IPS-18a (cell line): ENCODE measurements around the gene NRN1L.
"Not testable (repeated sequence)": the region's sequence is repeated elsewhere in the genome, so short reads cannot be mapped to it uniquely, and the experiment has no call there.

ENCODE experiments used
- H3K27ac ChIP-seq: one replicate; pipeline ENCODE4 v1.5.1; 2013; ENCODE audit warnings: low read length
- H3K27me3 ChIP-seq: one replicate; pipeline ENCODE4 v1.6.1; 2013; ENCODE audit warnings: mild to moderate bottlenecking, low read length; ENCODE audit not compliant: control insufficient read depth, insufficient read depth
- H3K36me3 ChIP-seq: one replicate; pipeline ENCODE4 v1.6.1; 2013; ENCODE audit warnings: low read depth, low read length; ENCODE audit not compliant: control insufficient read depth
- H3K4me1 ChIP-seq: one replicate; pipeline ENCODE4 v1.6.1; 2013; ENCODE audit warnings: low read depth, low read length; ENCODE audit not compliant: control insufficient read depth
- H3K4me3 ChIP-seq: one replicate; pipeline ENCODE4 v1.5.1; 2013; ENCODE audit warnings: low read length
- H3K9ac ChIP-seq: one replicate; pipeline ENCODE4 v1.6.1; 2013; ENCODE audit warnings: mild to moderate bottlenecking, low read length, moderate library complexity
- H3K9me3 ChIP-seq: one replicate; pipeline ENCODE4 v1.6.1; 2013; ENCODE audit warnings: low read depth, low read length; ENCODE audit not compliant: control insufficient read depth

The NRN1L gene

DNA sequence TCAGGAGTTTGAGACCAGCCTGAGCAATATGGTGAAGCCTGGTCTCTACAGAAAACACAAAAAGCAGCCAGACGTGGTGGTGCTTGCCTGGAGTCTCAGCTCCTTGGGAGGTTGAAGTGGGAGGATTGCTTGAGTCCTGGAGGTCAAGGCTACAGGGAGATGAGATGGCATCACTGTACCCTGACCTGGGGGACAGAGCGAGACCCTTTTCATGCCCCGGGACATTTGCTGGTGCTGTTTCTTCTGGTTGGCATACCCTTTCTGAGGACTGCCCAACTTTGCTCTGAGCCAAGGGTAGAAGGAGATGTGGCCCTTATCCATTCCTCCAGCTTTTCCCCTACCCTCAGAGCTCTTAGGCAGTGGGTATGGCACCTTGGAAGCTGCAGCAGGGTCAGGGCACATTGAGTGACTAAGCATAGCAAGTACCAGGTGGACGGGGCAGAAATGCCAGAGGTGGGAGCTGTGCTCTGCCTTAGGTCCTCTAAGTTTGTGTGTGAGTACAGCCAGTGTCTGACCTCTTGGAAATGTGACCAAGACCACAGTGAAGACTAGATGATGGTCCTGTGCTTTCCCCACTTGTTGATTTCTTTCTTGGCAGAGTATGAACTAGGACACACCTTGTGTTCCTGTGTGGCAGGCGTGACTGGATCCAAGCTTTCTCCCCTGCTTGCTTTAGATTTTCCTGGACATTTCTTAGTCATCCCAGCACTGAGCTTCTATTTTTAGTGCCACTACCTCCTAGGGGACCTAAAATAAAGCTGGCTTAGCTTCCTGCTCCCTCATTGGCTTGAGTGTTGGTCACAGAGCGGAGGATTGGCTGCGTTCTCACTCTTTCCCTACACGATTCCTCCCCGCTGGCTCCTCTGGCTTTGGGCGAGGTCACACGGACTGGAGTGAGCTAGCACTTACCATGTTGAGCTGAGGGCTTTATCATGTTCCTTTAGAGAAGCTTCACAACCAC, 21.8 kb upstream of the NRN1L start:
- no peaks in the 10 kb centered on the region for H3K27me3 ChIP-seq
- no peak overlapping the region for H3K27ac ChIP-seq
- peaks cover 20% of the 10 kb centered on the region for H3K36me3 ChIP-seq
- no peak overlapping the region for H3K9ac ChIP-seq
- H3K4me1 ChIP-seq: peaks cover 6% of the 10 kb centered on the region
- H3K9me3 ChIP-seq: no peaks in the 10 kb centered on the region
- no peak overlapping the region for H3K4me3 ChIP-seq

DNA sequence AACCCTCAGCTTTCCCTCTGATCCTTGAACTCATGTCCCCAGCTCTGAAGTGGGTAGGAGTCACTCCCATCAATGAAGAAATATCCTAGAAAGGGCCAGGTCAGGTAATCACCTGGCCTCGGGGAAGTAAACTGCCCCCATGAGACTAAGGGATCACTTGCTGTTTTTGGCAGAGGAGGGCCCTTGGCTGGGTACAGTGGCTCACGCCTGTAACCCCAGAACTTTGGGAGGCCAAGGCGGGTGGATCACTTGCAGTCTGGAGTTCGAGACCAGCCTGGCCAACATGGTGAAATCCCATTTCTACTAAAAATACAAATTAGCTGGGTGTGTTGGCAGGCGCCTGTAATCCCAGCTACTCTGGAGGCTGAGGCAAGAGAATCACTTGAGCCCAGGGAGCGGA, 20.6 kb upstream of the NRN1L start:
- H3K27ac ChIP-seq: not testable (repeated sequence)
- peaks cover 26% of the 10 kb centered on the region for H3K36me3 ChIP-seq

DNA sequence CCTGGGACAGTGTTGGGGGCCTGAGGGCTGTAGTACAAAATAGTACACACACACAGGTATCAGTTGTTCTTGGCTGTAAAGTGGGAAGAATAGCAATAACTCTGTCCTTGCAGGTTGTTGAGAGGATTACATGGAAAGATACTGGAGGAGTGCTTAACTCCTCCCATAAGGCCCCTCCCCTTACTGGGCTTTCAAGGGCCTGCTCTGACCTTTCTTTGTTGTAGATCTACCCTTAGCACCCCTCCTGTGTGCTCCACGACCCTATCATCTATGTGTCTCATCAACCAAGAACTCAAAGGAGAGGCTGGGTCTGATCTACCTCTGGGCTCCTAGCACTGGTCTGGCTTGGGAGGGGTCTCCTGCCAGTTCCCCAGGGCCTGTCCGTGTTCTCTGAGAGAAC, 20.1 kb upstream of the NRN1L start:
- H3K27ac ChIP-seq: no peak overlapping the region
- no peak overlapping the region for H3K9ac ChIP-seq
- H3K9me3 ChIP-seq: no peaks in the 10 kb centered on the region
- H3K27me3 ChIP-seq: no peaks in the 10 kb centered on the region
- peaks cover 27% of the 10 kb centered on the region for H3K36me3 ChIP-seq
- no peaks in the 10 kb centered on the region for H3K4me1 ChIP-seq
- no peak overlapping the region for H3K4me3 ChIP-seq

More for the DNA sequence above, 20.6 kb upstream of the NRN1L start:
- not testable (repeated sequence) for H3K9me3 ChIP-seq, H3K9ac ChIP-seq, H3K27me3 ChIP-seq, H3K4me1 ChIP-seq, H3K4me3 ChIP-seq

DNA sequence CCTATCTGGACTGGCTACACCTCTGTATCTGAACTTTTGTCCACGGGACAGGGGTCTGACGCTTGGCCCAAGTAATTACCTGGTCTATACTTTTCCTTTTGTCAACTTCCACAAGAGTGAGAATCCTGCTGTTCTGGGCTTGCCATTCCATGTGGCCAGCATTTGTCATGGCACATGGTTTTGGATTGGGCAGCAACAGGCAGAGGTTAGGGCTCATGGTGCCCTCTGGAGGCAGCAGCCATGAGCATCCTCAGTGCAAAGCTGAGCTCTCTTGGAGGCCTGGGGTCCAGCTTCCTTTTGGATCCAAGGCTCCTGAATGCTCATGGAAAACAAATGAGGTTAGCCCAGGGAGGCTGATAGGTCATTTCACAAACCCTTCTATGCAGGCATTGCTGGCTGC, 19.4 kb upstream of the NRN1L start:
- Histone ChIP-seq H3K27ac (no peak overlapping the region), H3K9me3 (no peaks in the 10 kb centered on the region), H3K4me1 (no peaks in the 10 kb centered on the region), H3K27me3 (no peaks in the 10 kb centered on the region), H3K9ac (no peak overlapping the region), H3K4me3 (no peak overlapping the region), H3K36me3 (peaks cover 35% of the 10 kb centered on the region)

DNA sequence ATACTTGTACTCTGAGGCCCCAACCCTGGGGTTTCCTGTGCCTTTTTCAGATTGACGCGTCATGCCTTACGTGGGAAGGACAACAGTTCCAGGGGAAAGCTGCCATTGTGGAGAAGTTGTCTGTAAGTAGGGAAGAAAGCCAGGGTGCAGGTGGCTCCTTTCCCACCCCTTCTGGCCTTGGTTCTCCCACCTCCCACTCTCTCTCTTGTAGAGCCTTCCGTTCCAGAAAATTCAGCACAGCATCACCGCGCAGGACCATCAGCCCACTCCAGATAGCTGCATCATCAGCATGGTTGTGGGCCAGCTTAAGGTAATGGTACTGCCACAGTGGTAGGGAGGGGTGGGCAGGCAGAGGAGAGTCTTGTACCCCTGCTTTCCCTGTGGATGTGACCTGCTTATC, 16.4 kb upstream of the NRN1L start:
- H3K36me3 ChIP-seq: peaks cover 32% of the 10 kb centered on the region
- H3K4me3 ChIP-seq: no peak overlapping the region
- no peaks in the 10 kb centered on the region for H3K27me3 ChIP-seq
- H3K27ac ChIP-seq: no peak overlapping the region
- H3K9me3 ChIP-seq: no peaks in the 10 kb centered on the region
- H3K4me1 ChIP-seq: no peaks in the 10 kb centered on the region
- no peak overlapping the region for H3K9ac ChIP-seq

DNA sequence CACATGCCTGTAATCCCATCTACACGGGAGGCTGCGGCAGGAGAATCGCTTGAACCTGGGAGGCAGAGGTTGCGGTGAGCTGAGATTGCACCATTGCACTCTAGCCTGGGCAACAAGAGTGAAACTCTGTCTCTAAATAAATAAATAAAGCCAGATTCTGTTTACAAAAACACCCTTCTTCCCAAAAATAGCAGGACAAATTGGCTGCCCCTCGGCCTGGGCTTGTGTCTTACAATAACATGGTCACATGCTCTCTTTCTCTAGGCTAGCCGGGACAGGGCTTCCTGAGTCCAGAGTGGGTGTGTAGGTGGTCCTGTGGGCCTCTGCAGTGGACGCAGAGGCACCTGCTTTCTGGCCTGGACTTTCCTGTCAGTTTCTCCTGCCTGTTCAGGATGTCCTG, 15.0 kb upstream of the NRN1L start:
- Histone ChIP-seq H3K36me3 (peaks cover 32% of the 10 kb centered on the region), H3K9ac (no peak overlapping the region), H3K9me3 (no peaks in the 10 kb centered on the region), H3K27ac (no peak overlapping the region), H3K4me3 (no peak overlapping the region), H3K4me1 (peaks cover 4% of the 10 kb centered on the region), H3K27me3 (no peaks in the 10 kb centered on the region)

DNA sequence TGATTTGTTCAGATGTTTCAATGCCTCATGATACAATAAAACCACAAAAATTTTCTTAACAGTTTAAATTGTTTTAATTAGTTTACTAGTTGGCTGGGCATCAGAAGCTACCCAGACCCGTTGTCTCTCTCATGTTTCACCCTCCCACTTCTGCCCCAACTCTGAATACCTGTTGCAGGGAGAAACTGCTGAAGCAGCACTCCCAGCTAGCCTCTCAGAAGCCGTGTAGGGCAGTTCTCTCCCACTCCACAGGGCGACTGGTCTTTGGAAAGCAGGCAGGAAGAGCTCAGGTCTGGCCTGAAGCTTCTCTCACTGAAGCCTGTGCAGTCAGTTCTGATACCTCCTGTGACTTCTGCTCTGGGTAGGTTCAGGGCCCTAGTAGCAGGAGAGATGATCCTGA, 13.4 kb upstream of the NRN1L start:
- no peak overlapping the region for H3K27ac ChIP-seq
- H3K36me3 ChIP-seq: peaks cover 28% of the 10 kb centered on the region
- H3K4me1 ChIP-seq: peaks cover 4% of the 10 kb centered on the region
- no peaks in the 10 kb centered on the region for H3K9me3 ChIP-seq
- no peak overlapping the region for H3K4me3 ChIP-seq
- no peaks in the 10 kb centered on the region for H3K27me3 ChIP-seq
- H3K9ac ChIP-seq: no peak overlapping the region

DNA sequence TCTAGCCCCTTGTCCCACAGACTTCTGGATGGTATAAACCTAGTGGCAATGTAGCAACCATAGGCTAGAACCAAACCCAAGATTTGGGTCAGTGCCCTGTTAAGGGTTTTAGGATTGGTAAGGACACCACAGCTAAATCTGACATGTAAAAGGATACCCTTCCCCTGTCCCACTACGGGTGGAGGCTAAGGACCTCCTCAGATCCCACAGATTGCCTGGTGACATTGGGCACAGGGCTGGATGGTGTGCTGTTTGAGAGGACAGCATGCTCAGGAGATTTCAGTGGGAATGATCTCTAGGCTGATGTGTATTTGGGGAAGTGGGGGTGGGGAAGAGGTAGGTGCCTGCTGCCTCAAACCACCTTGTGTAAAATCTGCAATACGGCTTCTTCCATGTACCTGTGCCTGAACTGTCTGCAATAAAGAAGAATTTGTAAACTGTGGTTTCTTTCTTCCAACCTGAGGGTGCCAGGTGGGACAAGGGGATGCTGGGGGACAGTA, 12.5 kb upstream of the NRN1L start:
- Histone ChIP-seq H3K9ac (peak overlapping the region; percentile 64), H3K36me3 (peaks cover 30% of the 10 kb centered on the region), H3K4me3 (peak overlapping the region; percentile 74), H3K4me1 (peaks cover 4% of the 10 kb centered on the region), H3K27me3 (no peaks in the 10 kb centered on the region), H3K27ac (no peak overlapping the region), H3K9me3 (no peaks in the 10 kb centered on the region)

DNA sequence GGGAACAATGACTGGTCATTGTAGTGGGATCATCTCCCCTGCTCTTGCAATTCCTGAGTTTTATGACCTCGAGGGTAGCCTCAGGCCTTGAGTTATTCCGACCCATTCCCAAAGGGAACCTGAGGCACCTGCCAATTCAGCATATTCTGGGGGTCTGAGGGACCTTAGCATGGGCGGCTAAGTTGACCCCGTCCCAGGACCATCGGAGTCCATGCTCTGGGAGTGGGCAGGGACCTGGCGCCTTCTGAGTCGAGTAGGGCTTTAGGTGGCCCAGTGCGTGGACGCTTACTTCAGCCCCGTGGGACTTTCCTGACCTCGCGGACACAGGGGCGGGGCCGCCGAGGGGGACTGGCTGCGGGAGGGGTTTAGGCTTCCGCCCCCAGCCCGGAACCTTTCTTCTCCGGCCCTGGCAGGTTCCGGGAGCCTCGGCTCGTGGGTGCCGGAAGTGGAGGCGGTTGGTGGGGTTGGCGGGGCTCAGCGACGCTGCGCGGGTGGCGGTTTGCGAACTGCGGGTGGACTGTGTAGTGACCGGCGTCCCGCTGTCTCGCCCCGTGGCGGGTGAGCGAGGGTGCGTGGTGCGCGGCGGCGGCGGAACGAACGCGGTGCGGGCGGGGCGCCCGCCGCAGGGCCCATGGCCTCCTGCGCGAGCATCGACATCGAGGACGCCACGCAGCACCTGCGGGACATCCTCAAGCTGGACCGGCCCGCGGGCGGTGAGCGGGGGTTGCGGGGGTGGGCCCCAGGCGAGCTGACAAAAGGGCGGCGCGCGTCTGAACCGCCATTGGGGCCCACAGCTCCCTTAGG, 11.9 kb upstream of the NRN1L start, which contains the start of gene EDC4:
Gene EDC4 (plus strand): TSS at position 422 of the 804 bp plus-strand sequence. CDS start 210 bp downstream, at position 632.
- Histone ChIP-seq H3K4me1 (peaks cover 4% of the 10 kb centered on the region), H3K9ac (peak within 1 kb of the TSS; percentile 64), H3K36me3 (peaks cover 30% of the 10 kb centered on the region), H3K27ac (no peak within 1 kb of the TSS), H3K27me3 (no peaks in the 10 kb centered on the region), H3K4me3 (peak within 1 kb of the TSS; percentile 74), H3K9me3 (no peaks in the 10 kb centered on the region)

DNA sequence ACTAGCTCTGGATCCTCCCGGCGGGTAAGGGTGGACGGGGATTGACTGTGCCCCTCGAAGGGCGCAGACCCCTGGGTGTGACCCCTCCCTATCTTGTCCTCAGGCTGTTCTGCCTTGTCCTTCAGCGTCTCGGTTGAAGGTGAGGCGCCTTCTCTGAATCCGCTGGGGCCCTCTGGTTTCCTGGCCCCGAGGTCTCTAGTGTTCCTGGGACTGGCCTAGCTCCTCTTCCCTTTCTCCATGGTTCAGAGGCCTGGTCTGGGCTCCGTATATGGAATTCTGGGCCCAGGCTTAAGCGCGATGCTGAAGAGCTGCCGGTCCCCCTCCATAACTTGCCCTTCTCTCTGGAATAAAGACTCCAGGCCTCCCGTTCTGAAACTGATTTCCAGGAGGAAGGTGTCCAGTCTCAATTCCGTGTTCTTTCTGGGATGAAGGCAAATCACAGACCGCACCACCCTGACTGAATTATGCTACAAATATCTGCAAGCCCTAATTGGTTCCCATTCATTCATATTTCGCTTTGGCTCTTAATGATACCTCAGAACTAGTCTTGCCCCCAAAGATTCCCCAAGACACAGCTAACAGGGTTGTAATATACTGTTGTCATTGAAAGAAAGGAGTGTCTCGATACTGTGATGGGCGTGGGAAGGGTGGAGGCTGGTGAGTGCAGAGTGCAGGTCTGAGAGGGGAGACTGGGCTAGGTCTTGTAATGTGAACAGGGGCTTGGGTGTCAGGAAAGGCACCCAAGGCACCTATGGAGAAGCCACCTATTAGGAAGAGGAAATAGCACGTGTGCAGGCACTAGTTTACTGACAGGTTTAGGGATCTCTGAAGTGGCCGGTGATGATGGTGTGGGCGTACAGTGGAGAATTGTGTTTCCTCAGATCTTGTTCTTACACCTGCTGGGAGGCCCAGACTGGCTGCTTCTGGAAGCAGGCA, 11.0 kb upstream of the NRN1L start:
- no peaks in the 10 kb centered on the region for H3K27me3 ChIP-seq
- no peaks in the 10 kb centered on the region for H3K9me3 ChIP-seq
- H3K9ac ChIP-seq: peak overlapping the region; percentile 64
- H3K36me3 ChIP-seq: peaks cover 32% of the 10 kb centered on the region
- peak overlapping the region; percentile 74 for H3K4me3 ChIP-seq
- no peak overlapping the region for H3K27ac ChIP-seq
- peaks cover 4% of the 10 kb centered on the region for H3K4me1 ChIP-seq
